GM19239 (cell line): ENCODE measurements around the gene ECE1.
A peak's percentile ranks its signal among the peaks of the same experiment; 100 is the strongest.

Experiments
- DNase-seq: peaks from one replicate; pipeline ENCODE4 v3.0.0; 2011; ENCODE audit warnings: low spot score; ENCODE audit not compliant: insufficient read length
- FAIRE-seq: peaks from 2 replicates; lab custom pipeline; 2011; peaks lifted over from hg19 to GRCh38; lab: Jason Lieb, UNC

The ECE1 gene

DNA sequence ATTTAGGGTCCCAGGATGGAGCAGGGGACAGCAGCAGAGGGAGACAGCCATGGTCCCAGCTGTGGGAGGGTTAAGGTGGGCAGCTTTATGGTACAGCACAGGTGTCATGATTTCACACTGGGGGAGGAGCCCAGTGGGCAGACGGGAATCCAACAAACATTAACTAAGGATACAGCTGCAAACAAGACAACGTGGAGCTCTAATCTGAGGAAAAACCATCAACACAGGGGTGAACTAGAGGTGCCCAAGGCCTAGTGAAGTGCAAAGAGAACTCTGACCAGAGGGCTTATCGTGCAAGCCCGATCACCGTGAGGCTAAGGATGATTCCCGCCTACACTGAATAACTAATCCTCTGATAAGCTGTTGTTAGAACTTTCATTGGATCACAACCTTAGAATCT lies 18.7 kb downstream of the ECE1 start:
- DNase-seq (no peak), FAIRE-seq (no peak)

DNA sequence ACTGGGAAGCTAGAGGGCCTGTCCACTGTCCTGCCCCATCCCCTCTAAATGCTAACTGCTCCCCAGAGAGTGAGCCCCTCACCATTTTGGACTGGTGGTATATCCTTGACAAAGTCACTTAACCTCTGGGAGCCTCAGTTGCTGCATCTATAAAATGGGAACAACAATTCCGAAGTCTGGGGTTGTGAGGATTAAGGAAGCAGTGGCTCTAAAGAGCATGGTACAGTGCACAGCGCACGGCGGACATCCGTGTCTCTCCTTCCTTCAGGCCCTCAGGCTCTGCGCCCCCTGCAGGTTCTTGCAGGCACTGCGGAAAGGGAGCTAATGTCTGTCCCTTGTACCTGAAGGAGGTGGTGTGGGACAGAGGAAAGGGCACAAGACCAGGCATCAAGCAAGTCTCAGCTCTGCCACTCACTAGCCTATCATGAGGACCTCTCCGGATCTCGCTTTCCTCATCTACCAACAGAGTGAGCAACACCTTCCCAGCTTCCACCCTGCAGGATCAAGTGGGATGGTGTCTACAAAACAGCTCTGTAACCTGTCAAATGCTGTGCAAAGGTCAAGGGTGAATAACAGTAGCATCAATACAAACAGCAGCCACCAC lies 20.1 kb downstream of the ECE1 start:
- DNase-seq (peak; percentile 72), FAIRE-seq (peak; percentile 74)

DNA sequence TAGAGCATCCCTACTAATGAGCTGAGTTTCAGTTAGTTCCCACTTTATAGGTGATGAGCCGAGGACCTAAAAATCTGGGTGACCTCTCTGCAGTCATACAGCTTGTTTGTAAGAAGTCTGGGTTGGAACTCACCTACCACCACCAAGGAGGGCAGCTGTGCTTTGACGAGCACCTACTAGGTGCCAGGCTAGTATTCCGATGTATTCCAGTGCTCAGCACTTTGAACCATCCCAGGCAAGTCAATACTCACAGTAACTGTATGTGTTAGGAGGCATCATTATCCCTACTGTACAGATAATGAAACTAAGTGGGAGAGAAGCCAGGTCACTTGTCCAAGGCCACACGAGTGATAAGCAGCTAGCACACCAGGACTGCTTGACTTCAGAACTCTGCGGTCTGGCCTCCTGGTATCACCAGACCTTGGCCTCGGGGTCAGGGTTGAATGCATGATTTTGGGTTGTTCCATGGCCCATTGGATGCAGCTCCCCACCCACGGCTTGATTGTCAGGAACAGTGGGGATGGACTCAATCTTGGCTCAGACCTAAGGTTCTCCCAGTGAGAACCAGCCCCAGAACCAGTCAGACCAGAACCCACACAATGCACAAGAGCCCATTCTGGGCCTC lies 20.7 kb downstream of the ECE1 start:
- no peak for FAIRE-seq
- DNase-seq: no peak

DNA sequence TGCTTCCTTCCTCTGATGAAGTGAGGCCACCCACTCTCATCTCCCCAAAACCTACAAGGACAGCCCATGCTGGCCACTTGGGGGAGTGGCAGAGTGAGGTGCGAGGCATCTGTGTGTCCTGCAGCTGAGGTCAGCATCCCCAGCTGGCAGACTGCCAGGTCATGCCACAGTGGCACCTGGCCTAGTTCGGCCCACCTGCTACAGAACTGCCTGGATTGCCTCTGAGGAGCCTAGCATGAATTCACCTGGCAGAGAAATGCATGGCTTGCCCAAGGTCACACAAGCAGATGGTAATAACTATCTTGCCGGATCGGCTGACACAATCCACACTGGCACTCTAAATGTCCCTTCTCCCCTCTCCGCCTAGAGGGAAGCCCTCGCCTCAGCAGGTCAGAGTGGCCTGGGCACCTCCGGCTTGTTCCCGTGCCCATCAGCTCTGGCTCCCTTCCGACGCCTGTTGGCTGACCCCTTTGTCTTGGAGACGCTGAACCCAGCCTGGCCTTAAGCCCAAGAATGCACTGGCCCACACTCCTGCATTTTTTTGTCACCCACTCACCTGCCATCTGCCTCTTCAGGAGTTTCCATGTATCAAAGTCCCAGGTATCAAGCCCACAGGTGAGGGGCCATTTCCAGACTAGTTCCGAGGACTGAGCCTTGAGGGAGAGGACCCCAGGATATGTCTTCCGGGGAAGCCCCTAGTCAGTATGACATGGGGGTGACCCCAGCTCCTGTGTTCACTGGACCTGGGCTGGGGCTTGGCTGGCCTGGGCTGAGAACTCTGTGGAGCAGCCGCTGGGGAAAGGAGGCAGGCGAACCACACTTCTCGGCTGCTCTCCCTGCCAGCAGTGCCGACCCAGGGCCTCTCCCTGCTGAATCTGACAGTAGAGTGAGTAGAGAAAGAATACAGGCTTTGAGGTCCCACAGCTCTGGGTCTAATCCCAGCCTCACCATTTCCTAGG lies 21.7 kb downstream of the ECE1 start:
- DNase-seq: no peak
- no peak for FAIRE-seq

DNA sequence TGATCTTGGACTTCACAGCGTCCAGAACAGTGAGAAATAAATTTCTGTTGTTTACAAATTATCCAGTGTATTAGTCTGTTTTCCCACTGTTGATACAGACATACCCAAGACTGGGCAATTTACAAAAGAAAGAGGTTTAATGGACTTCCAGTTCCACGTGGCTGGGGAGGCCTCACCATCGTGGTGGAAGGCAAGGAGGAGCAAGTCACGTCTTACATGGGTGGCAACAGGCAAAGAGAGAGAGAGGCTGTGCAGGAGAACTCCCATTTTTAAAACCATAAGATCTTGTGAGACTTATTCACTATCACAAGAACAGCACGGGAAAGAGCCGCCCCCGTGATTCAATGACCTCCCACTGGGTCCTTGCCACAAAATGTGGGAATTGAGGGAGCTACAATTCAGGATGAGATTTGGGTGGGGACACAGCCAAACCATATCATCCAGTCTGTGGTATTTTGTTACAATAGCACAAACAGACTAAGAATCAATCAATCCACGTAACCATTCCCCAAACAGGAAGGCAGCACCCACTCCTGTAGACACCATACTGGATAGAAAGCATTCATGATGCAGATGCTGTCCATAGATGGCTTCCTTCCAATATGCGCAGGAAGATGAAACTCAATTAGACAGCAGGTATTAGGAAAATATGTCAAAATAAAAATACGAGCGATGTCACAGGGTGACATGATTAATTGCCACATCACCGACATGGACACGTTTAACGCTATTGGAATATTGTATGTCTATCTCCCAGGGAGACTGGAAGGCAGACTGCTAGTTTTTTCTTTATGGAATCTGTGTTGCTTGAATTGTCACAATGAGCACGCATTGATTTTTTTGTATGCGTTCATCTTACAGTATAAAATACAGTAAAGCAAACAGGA lies 22.8 kb downstream of the ECE1 start:
- DNase-seq: no peak
- FAIRE-seq: no peak

DNA sequence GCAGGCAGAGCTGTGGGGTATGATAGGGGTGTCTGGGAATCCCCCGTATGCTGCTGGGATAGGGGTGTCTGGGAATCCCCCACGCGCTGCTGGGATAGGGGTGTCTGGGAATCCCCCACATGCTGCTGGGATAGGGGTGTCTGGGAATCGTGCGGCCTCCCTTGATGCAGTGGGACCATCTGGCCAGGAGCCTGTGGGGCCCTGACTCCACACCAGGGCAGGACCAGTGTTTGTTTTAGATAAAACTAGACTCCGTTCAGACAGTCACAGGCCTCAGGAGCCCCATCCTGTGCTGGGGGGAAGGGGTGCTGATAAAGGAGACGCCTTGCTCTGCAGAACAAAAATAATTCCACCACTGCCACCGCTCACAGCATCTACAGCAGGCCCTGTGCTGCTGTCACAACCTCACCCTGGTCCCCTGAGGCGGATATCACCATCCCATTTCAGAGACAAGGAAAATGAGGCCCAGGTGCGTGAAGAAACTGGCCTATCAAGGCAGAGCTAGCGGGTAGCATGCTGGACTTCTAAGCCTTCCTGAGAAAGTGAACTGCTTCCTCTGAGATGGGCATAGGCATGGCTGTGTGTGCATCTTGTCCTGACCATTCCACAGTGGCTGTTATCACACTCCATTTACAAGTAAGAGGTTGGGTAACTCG lies 24.0 kb downstream of the ECE1 start:
- FAIRE-seq (no peak), DNase-seq (no peak)

DNA sequence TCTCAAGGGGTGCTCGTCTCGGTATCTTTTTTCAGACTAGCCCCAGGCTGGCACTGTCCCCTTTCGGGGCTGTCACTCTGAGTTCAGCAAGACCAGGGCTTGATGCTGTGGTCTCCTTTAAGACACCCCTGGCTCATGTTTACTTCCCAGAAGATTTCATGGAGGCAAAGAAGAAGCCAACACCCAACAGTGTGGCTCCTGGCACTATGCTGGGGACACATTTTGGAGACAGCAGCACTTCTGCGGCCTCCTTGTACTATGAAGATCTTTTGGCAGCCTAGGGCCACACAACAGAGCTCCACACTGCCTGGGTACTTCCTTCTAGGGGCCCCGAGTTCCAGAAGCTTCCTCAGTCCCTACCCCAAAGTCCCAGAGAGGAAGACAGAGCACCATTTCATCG lies 24.6 kb downstream of the ECE1 start:
- FAIRE-seq (no peak), DNase-seq (no peak)

DNA sequence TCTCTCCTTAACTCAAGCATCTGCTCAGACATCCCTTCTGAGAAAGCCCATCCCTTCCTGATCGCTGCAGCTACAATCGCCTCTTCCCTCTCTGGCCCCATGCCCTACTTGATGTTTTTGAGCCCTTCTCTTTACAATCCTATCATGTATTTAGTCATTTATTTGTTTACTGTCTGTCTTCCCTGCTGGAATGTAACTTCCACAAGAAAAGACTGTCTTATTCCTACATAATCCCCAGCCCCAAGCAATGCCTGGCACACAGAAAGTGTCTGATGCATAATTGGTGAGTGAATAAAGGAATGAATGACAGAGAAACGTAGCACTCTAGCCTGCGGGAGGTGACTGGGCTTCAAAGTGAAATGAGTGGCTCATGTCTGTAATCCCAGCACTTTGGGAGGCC lies 25.4 kb downstream of the ECE1 start:
- no peak for DNase-seq
- FAIRE-seq: no peak

DNA sequence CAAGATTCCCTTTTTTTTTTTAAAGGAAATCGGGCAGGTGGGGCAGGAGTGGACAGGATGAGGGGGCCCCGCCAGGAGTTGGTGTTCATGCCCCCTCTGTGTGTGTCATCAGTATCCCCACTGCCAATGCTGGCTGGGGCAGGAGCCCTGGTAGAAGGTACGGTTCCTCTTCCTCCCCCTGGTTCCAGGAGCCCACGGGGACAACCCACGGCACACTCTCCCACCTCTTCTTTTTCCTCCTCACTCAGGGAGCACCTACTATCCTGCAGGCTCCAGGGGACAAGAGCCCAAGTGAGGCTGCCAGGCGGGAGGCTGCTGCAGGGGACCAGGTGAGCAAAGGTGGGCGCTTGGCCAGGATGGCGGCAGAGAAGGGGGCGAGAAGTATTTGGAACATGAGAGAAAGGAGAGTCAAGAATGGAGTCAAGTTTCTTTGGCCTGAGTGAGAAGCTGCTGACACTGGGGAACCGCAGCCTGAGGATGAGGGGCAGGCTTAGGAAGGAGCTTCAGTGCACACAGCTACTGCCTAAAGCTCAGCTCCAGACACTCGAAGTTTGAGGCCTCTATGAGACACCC lies 26.5 kb downstream of the ECE1 start:
- FAIRE-seq (no peak), DNase-seq (no peak)

DNA sequence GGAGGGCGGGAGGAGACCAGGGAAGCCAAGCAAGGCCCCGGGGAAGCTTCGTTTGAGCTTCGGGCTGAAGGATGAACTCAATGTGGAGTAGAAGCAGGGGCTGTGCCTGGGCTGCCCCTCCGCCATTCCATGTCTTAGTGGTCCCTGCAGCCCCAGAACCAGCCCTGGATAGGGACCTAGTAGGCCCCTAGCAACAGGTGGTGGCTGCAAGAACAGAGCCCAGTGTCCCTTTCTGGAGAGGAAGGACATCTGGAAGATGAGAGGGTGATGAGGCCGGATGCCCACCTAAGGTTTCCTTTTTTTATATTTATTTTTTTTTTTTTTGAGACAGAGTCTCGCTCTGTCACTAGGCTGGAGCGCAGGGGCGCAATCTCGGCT lies 27.2 kb downstream of the ECE1 start:
- no peak for DNase-seq
- no peak for FAIRE-seq

DNA sequence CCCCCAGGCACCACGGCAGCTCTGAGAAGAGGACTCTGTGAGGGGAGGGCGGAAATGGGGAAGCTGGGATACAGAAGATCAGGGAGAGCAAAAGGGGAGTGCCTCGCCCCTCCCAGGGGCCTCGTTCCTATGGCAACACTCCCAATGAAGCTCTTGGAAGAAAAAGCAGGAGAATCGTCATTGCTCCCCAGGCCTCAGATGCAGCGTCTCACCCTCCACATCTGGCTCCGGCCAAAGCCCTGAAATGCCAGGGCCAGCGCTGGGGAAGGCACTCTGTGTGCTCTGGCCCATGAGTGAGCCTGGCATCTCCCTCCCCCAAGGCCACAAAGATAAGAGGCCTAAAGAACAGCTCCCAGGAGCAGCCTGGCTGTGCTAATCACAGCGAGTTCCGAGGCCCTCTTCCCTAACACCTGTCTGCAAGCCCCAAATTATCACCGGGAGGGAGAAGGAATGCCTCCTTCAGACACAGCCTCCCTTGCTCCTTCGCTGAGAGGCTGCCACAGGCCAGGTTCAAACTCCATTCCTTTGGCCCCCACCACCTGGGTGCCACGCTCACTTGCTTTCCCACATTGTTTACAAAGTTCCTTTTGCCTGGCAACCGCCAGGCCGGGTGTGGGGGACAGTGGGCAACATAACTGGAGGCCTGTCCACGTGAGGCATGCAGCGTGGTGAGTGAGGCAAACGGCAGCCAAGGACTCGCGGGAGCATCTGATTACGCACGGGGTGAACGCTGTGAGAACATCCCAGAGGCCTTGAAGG lies 27.8 kb downstream of the ECE1 start:
- no peak for DNase-seq
- no peak for FAIRE-seq

DNA sequence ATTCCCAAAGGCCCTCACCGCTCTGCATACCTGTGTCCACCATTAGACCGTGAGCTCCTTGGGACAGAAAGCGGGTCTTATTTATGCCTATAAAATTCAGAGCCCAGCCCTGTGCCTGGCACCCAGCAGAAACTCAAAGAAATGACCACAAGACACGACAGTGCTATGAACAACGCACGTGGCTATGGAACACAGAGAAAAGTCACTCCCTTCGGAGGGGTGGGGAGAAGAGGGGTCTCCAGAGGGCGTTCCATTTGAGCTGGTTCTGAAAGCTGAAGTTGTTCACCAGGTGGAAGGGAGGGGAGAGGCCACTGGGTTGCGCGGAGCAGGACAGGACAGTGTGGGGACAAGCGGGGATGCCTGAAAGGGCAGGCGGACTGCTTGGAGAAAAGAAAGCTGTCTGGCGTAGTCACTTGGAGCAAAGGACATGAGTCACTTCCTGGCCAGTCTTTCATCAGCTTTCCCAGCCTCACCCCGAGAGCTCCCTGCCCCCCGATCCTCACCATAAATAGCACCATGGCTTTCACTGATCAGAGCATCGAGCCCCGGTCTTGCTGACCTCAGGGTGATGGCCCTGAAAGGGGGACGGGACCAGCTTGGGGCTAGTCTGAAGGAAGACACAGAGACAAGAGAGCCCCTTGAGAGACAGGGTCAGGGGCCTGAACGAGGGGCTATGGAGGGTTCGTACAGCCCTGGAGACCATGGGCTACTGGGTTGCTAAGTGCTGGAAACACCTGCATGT lies 28.5 kb downstream of the ECE1 start:
- DNase-seq: no peak
- FAIRE-seq: no peak

DNA sequence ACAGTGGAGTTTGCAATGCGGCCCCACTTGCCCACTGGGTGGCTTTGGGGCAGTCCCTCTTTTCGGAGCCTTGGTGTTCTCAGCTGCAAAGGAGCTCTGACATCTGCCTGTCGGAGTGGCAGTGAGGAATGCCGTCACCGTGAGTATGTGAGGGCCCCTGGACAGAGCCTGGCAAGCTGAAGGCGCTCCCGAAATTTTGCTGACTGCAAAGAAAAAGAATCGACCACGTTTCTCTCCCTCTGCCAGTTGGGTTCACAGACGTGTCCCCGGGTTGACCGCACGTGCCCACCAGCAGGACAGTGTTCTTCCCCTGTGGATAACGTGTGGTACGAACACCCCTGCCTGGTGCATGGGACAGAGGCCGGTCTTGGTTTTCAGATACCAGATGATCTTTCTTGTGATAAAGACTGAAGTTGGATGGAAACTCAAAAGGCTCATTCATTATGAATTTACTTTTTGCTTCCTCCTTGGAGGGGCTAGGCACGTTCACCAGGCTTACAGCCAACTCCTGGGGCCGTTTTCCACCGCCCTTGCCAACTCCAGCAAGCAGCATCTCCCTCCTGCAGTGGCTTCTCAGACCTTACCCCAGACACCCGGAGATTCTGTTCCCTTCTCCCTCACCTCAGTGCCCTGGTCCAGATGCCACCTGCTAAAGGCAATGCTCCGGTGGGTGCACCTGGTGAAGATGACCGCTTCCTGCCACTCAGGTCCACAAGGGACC lies 29.7 kb downstream of the ECE1 start:
- DNase-seq (no peak), FAIRE-seq (no peak)

DNA sequence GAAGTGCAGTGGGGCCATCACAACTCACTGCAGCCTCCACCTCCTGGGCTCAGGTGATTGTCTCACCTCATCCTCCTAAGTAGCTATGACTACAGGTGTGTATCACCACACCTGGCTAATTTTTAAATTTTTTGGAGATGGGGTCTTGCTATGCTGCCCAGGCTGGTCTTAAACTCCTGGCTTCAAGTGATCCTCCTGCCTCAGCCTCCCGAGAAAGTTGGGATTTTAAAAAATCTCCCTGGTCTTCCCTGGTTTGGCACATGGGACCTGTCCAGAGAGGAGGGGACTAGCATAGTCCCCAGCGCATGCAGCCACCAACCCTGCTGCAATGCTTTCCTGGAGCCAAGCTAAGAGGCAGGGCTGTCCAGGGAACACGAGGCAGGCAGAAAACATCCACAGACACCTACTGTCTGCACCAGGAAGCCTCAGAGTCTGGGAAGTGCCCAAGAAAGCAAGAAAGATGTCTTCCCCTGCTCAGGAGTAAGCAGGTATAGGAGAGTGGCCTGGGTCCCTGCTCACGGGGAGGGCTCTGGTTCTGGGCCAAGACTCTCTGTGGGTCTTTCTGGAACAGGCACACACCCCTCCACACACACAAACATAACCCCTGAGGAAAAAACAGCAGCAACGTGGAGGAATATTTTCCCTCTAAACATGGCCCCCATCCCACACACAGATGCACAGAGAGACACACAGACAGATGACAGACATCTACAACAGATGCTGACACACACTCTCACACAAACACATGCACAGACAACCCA lies 30.8 kb downstream of the ECE1 start:
- FAIRE-seq: no peak

DNA sequence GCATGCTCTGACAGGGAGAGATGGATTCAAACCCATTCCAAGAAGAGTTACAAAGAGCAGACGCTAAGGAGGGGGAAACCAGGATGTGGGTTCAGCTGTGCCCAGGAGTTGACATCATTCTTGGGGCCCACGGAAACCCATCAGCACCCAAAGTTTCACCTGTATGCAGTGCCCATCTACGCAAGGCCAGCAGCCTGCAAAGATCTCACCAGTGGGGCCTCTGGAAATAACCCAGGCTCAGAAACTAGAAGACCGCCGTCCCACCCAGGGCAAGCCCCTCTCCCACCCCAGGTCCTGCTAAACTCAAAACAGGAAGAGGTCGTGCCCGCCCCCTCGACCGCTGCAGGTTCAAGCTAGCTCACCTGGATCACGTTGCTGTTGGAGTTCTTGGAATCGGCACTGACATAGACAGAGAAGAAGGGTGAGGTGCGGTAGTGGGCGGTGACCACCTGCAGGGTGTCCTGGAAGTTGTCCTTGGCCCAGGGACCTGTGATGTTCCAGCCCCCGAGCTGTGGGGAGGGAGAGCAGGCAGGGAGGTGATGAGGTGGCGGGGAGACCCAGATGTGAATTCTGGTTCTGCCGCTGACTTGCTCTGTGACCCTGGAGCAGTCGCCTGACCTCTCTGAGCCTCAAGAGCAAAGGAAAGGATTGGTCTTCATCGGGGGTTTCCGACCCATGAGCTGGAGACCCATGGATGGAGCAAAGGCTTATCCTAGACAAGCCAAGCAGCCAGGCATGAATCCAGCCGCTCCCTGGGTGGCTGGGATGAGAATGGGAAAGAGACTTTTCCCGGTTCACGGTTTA lies 31.7 kb downstream of the ECE1 start:
- DNase-seq (no peak), FAIRE-seq (no peak)

More for the DNA sequence above, 30.8 kb downstream of the ECE1 start:
- no peak for DNase-seq
